ENCODE data around the gene C11orf16.
"Not testable (repeated sequence)": the region's sequence is repeated elsewhere in the genome, so short reads cannot be mapped to it uniquely, and the experiment has no call there.

GRCh38 chr11:8935789-8936188, 3.0 kb upstream of the C11orf16 start:
- TF ChIP-seq CTCF, POLR2A (IDR thresholded peaks at IDR 0.05): not testable (repeated sequence)
